AG08396 (cell line): Measurements from ENCODE around the gene LRRC30.

Experiments used
- DNase-seq: peaks from one replicate; pipeline ENCODE4 v3.0.0; 2012; ENCODE audit warnings: low spot score, mixed read lengths

Gene LRRC30

DNA sequence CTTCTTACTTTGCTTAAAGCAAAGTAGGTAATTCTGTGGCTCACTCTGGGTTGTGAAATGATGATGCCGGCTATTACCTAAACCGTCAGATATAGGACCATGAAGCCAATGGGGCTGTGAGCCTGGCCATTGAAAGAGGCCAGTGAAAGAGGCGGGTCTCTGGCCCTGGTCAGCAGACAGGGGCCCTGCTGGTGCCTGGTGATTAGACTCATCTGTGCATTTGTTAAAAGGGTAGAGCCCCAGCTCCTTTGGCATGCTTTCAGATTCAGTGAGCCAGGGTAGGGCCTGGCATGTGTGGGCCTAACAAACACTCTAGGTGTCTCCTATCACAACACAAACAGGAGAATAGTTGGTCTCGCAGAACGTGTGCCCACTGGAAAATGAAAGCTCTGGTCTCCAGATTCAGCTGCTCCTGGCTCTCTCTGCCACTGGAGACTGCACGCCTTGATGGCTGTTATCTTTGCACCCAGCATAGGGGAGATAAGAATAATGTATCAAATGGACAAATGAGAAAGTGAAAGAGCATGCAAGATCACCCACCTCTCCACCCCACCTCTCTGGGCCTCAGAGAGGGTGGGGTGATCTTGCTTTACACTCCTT is 6.9 kb downstream of the LRRC30 start:
- DNase-seq = no peak

GRCh38 chr18:7242926-7243325 is 12.0 kb downstream of the LRRC30 start:
- no peak for DNase-seq

DNA sequence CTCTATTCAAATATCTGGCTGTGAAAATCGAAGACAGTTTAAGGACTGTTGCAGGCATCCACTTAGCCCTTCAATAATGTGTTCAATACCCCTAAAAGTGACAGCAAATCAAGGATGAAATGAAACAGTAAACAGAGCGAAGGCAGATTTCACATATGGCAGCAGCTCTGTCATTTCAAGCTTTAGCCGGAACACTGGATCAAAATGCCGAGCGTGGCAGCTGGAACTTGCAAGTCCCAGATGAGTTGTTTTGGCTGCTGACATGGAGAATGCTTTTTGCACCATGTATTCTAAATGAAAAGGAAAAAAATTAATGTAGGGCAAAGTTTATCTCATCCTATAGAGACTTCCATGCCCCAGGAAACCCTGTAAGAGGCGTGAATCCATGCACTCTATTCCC is 18.0 kb downstream of the LRRC30 start:
- no peak for DNase-seq

DNA sequence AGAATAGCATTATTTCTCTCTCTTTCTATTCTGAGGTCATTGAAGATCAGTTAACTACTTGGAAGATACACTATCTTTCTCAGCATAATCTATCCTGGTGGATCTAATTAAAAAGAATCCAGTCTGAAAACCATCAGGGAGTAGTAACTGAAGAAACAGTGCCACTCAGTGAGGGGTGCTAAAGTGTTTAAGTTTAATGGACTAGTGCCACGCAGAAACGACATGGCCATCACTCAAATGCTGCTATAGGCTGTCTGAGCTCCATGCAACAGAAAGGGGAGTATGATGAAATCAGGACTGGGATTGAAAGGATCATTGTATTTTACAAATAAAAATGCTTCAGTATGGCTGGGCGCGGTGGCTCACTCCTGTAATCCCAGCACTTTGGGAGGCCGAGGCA is 23.3 kb downstream of the LRRC30 start:
- no peak for DNase-seq

- DNase-seq = no peak
These were observed 24.2 kb downstream of the LRRC30 start for GRCh38 chr18:7255054-7255453.

- DNase-seq = no peak
These were observed 24.8 kb downstream of the LRRC30 start for GRCh38 chr18:7255643-7256042.

DNA sequence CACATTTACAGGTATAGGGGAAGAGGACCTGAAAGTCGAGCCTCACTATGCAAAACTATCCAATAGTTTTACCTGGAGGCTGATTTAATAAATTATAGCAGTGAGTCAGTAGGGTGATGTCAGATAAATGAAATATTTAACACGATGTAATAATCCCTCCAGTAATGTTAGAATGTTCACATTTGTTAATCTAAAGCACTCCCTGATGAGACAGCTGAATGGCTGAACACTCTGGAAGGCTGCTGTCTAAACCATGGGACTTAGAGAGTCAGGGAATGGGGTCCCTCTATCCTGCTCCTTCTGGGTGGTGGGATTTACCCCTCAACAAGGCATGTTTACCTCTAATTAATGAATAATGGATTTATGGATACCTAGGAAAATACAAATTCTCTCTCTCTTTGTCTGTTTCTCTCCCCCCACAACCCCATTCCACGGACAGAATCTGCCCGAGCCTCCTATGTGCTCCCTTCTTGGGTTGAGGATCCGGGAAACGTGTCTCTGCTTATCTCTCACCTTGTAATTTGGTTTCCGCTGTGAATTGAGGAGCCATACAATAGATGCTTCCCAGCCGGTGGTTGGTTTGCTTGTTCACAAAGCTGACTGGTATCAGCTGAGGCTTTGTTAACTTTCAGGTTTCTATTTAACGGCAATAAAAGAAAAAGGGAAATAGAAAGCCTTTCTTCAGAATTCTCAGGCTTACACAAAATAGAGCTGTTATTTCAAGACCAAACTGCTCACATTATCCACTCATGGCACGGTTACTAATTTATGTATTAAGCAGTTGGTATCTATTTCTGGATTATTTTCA is 25.9 kb downstream of the LRRC30 start:
- DNase-seq = no peak

DNA sequence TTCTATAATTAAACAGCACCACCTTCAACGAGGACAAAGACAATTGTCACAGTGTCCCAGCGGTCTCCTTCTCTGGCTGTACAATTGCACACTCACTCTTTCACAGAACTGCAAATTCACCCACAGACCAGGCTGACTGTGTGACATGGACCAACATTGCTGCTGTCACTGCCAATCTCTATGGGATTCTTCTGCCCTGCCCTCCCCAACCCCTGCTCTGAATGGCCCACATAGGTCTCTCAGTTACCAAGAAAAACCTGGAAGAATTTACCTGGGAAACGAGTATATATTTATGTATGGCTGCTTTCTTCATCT is 26.5 kb downstream of the LRRC30 start:
- DNase-seq = no peak

DNA sequence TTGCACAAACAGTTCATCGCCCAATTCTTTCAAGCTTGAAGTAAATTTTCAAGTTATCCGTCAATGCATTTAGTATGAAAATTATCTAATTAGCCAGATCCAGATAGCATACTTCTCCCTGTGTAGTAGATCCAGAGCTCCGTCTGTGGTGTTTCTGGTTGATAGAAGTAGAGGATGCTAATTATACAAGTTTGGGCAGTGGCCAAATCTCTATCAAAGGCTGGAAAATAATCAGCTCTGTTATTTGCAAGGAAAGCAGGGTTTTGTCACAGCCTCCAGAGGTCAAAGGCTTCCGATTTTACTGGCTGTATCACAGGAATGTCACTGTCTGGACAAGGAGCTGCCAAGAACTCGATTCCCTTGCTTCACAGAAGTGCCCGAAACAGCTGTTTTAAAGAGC is 28.6 kb downstream of the LRRC30 start:
- DNase-seq = no peak

- no peak for DNase-seq
These were observed 30.3 kb downstream of the LRRC30 start for GRCh38 chr18:7261199-7261598.

GRCh38 chr18:7267973-7268372 is 37.1 kb downstream of the LRRC30 start:
- no peak for DNase-seq

GRCh38 chr18:7269942-7270341 is 39.1 kb downstream of the LRRC30 start:
- DNase-seq = no peak

DNA sequence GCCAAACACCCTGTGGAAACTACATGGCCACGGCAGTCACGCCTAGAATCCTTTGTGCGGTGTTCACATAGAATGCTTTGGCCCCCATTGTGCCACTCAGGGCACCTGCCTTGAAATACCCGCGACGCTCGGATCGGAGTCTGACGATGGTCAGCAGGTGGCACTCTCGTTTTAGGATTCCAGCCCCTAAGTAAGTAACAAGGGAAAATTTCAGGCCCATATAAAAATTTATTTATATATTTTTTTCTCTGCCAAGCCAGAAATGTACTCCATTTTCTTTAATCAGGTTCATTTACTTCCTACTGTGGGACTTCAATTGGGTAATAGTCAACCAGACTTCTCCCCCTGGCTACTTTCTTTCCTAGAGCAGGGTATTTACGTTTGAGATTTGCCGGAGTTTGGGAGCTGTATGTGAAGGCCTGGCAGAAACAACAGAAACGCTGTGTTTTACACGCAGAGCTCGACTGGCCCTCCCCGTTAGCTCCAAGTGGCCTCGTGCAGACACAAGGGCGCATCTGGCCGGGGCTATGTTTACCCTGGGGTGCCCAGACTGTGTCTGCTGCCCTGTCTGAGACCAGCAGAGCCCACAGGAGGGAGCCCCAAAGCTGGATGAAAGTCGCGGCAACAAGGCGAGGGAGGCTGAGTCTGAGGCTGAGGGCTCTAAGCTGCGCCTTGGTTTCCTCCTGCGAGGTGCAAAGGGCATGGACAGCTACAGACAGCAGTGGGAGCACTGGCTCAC is 41.6 kb downstream of the LRRC30 start:
- peak; percentile 44 for DNase-seq

GRCh38 chr18:7273301-7273921 is 42.5 kb downstream of the LRRC30 start:
- DNase-seq = peak; percentile 27

- no peak for DNase-seq
These were observed 50.7 kb downstream of the LRRC30 start for GRCh38 chr18:7281579-7281978.
